Tibial nerve (tissue), 4 donors: ENCODE measurements around the gene SIK1.
"Not testable (repeated sequence)": the region's sequence is repeated elsewhere in the genome, so short reads cannot be mapped to it uniquely, and the experiment has no call there.

Source experiments
- EP300 ChIP-seq, 2 donors: sonication (generic); formaldehyde crosslinking; IDR thresholded peaks; one replicate each; pipeline ENCODE4 v1.6.1; 2017; ENCODE audit warnings: antibody characterized with exemption in 2 of 2, mild to moderate bottlenecking in 1 of 2
- POLR2A ChIP-seq, 2 donors: fragments of 450-650 bp; IDR thresholded peaks; one replicate each; pipeline ENCODE4 v1.6.1; 2017; ENCODE audit warnings: antibody characterized with exemption in 2 of 2, mild to moderate bottlenecking in 2 of 2, moderate library complexity in 2 of 2
- TF ChIP-seq, protein P1 (sequence below), 5 experiments: fragments of 200-600 bp in 3 of 5; fragments of 450-650 bp in 2 of 5; sonication (generic) in 3 of 5; IDR thresholded peaks; one replicate each; pipeline ENCODE4 v1.5.1; 2016 to 2019; ENCODE audit warnings: antibody characterized with exemption in 5 of 5, mild to moderate bottlenecking in 3 of 5, moderate library complexity in 2 of 5

DNA sequence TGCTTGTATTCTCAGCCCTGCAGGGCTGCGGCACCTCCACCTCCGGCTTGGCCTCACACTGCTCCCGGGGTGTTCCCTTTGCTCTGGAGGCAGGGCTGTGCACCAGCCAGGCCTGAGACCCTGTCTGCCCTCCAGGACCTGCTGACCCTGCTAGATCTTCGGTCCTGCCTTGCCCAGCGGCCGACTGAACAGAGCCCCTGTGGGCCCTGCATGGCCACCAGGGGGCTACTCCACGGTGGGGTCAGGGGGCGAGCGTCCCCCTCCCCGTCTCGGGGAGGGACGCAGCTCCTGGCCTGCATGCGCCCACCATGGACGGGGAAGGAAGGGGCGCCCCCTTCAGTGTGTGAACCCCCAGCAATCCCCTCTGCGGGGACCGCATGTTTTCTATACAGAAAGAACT, 36.0 kb upstream of the SIK1 start:
- TF ChIP-seq, protein P1, sequence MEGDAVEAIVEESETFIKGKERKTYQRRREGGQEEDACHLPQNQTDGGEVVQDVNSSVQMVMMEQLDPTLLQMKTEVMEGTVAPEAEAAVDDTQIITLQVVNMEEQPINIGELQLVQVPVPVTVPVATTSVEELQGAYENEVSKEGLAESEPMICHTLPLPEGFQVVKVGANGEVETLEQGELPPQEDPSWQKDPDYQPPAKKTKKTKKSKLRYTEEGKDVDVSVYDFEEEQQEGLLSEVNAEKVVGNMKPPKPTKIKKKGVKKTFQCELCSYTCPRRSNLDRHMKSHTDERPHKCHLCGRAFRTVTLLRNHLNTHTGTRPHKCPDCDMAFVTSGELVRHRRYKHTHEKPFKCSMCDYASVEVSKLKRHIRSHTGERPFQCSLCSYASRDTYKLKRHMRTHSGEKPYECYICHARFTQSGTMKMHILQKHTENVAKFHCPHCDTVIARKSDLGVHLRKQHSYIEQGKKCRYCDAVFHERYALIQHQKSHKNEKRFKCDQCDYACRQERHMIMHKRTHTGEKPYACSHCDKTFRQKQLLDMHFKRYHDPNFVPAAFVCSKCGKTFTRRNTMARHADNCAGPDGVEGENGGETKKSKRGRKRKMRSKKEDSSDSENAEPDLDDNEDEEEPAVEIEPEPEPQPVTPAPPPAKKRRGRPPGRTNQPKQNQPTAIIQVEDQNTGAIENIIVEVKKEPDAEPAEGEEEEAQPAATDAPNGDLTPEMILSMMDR (IDR thresholded peaks at IDR 0.05), result not testable (repeated sequence)
- not testable (repeated sequence) for TF ChIP-seq POLR2A, EP300 (IDR thresholded peaks at IDR 0.05)
